Ovary (tissue), 3 donors: Measurements from ENCODE around the gene MGA.

Experiments
- CTCF ChIP-seq, 3 donors: fragments of 450-650 bp in 2 of 3; fragments of 200-600 bp in 1 of 3; IDR thresholded peaks; one replicate each; pipeline versions ENCODE4 v1.5.1 to v1.8.0; 2016 to 2022; ENCODE audit warnings: antibody characterized with exemption in 3 of 3, mild to moderate bottlenecking in 1 of 3
- POLR2A ChIP-seq: fragments of 450-650 bp; IDR thresholded peaks from one replicate; pipeline ENCODE4 v1.6.1; 2017; ENCODE audit warnings: antibody characterized with exemption, mild to moderate bottlenecking, moderate library complexity
- donor health status: DM: no; HTN: no; CAD: no.

GRCh38 chr15:41651373-41651772 is 8.8 kb upstream of the MGA start:
- no peak for TF ChIP-seq CTCF (IDR thresholded peaks at IDR 0.05)
- TF ChIP-seq POLR2A: no peak
